H1 (cell line): ENCODE results near the gene ZCRB1. TPM values are rescaled to one million over a fixed set of nuclear protein-coding genes. Genes with fewer than 3 reads are reported as not detected.

ENCODE experiments used
- CTCF ChIA-PET: fragments of 300-600 bp; sonication (Branson Sonifier 250); formaldehyde crosslinking; loops from one replicate; lab custom pipeline; 2021; ENCODE audit not compliant: partially characterized antibody; lab: Charles Lee
- POLR2A ChIA-PET: fragments of 300-600 bp; sonication (Branson Sonifier 250); formaldehyde crosslinking; loops from one replicate; lab custom pipeline; 2021; ENCODE audit warnings: inconsistent platforms; ENCODE audit not compliant: partially characterized antibody; lab: Charles Lee
- DNase-seq, 2 experiments: peaks; one replicate each; pipeline versions ENCODE4 v3.0.0 to v3.0.0-alpha.2; 2010 to 2022; ENCODE audit warnings: low spot score in 2 of 2, low read depth in 1 of 2, mixed read lengths in 1 of 2
- FAIRE-seq: peaks from 2 replicates; lab custom pipeline; 2011; peaks lifted over from hg19 to GRCh38; lab: Jason Lieb, UNC
- H2AFZ ChIP-seq: 2 replicates; pipeline ENCODE4 v1.8.1; 2012; ENCODE audit warnings: low read length, inconsistent platforms
- H2AK5ac ChIP-seq: 2 replicates; pipeline ENCODE4 v1.6.1; 2013; ENCODE audit warnings: low read depth, low read length
- H2BK120ac ChIP-seq: replicated peaks from 2 replicates; pipeline ENCODE3; 2013; ENCODE audit warnings: low read depth, low read length, inconsistent platforms
- H2BK12ac ChIP-seq: 2 replicates; pipeline ENCODE4 v1.6.1; 2013; ENCODE audit warnings: low read depth, low read length
- H2BK15ac ChIP-seq: 2 replicates; pipeline ENCODE4 v1.6.1; 2013; ENCODE audit warnings: low read length
- H2BK20ac ChIP-seq: 2 replicates; pipeline ENCODE4 v1.6.1; 2013; ENCODE audit warnings: low read length
- H2BK5ac ChIP-seq: 2 replicates; pipeline ENCODE4 v1.6.1; 2013; ENCODE audit warnings: low read depth, low read length
- H3K14ac ChIP-seq: 2 replicates; pipeline ENCODE4 v1.6.1; 2013; ENCODE audit warnings: inconsistent platforms; ENCODE audit not compliant: insufficient read length
- H3K18ac ChIP-seq: 2 replicates; pipeline ENCODE4 v1.6.1; 2013; ENCODE audit warnings: low read length; ENCODE audit errors: extremely low read depth
- H3K23ac ChIP-seq: 2 replicates; pipeline ENCODE4 v1.6.1; 2013; ENCODE audit warnings: inconsistent platforms; ENCODE audit not compliant: insufficient read length
- H3K23me2 ChIP-seq: 2 replicates; pipeline ENCODE4 v1.6.1; 2013; ENCODE audit warnings: low read depth, low read length
- H3K27ac ChIP-seq: 2 replicates; pipeline ENCODE4 v1.6.1; 2011; ENCODE audit warnings: low read depth, low read length, inconsistent platforms
- H3K27me3 ChIP-seq, 4 experiments: replicated peaks in 1 of 4; 1 replicate in 1 of 4; 2 replicates in 3 of 4; pipeline versions ENCODE4 v1.6.1 to v1.8.1; 2011 to 2013; ENCODE audit warnings: low read length in 3 of 4, mild to moderate bottlenecking in 3 of 4, inconsistent platforms in 2 of 4, mixed read lengths in 2 of 4, moderate library complexity in 1 of 4; ENCODE audit not compliant: control insufficient read depth in 3 of 4, insufficient read depth in 3 of 4; ENCODE audit errors: extremely low read depth in 1 of 4
- H3K36me3 ChIP-seq, 4 experiments: 2 replicates each; pipeline versions ENCODE4 v1.6.1 to v1.8.1; 2011 to 2013; ENCODE audit warnings: mild to moderate bottlenecking in 4 of 4, low read length in 3 of 4, moderate library complexity in 2 of 4, control low read depth in 1 of 4, inconsistent platforms in 1 of 4; ENCODE audit not compliant: insufficient read depth in 4 of 4, control insufficient read depth in 2 of 4
- H3K4ac ChIP-seq: replicated peaks from 2 replicates; pipeline ENCODE3; 2013; ENCODE audit warnings: low read length, low read depth, mixed read lengths, inconsistent platforms; ENCODE audit not compliant: insufficient read length
- H3K4me1 ChIP-seq, 4 experiments: replicated peaks in 1 of 4; 1 replicate in 1 of 4; 2 replicates in 3 of 4; pipeline versions ENCODE4 v1.6.1 to v1.8.1; 2011 to 2013; ENCODE audit warnings: low read length in 3 of 4, inconsistent platforms in 2 of 4, mixed read lengths in 1 of 4; ENCODE audit not compliant: insufficient read depth in 4 of 4, control insufficient read depth in 3 of 4
- H3K4me2 ChIP-seq, 2 experiments: 2 replicates each; pipeline versions ENCODE4 v1.6.1 to v1.8.1; 2011 to 2013; ENCODE audit warnings: low read depth in 2 of 2, low read length in 2 of 2, control low read depth in 1 of 2, inconsistent platforms in 1 of 2, mild to moderate bottlenecking in 1 of 2; ENCODE audit not compliant: insufficient read depth in 1 of 2
- H3K4me3 ChIP-seq, 4 experiments: fragments of 200-600, 300-600 bp in 1 of 4; sonication (generic), shearing (Covaris generic), sonication (Bioruptor Twin) in 1 of 4; 2 replicates each; pipeline versions ENCODE4 v1.5.1 to v1.8.1; 2011 to 2016; ENCODE audit warnings: low read length in 4 of 4, low read depth in 3 of 4, control low read depth in 2 of 4, inconsistent platforms in 2 of 4, mild to moderate bottlenecking in 2 of 4, mixed read lengths in 1 of 4, moderate library complexity in 1 of 4; ENCODE audit not compliant: insufficient read depth in 2 of 4; ENCODE audit errors: extremely low read depth in 1 of 4
- H3K56ac ChIP-seq: replicated peaks from 2 replicates; pipeline ENCODE3; 2013; ENCODE audit warnings: low read depth, mild to moderate bottlenecking, mixed read lengths, low read length, inconsistent platforms; ENCODE audit not compliant: insufficient read length
- H3K79me1 ChIP-seq: 2 replicates; pipeline ENCODE4 v1.6.1; 2013; ENCODE audit warnings: low read depth, low read length, control low read depth
- H3K79me2 ChIP-seq, 2 experiments: 2 replicates each; pipeline versions ENCODE4 v1.6.1 to v1.8.1; 2012 to 2013; ENCODE audit warnings: low read length in 2 of 2, mild to moderate bottlenecking in 2 of 2, inconsistent platforms in 1 of 2; ENCODE audit not compliant: insufficient read depth in 2 of 2, control insufficient read depth in 1 of 2
- H3K9ac ChIP-seq, 4 experiments: replicated peaks in 1 of 4; 1 replicate in 1 of 4; 2 replicates in 3 of 4; pipeline versions ENCODE4 v1.6.1 to v1.8.1; 2011 to 2013; ENCODE audit warnings: low read depth in 3 of 4, low read length in 3 of 4, control low read depth in 2 of 4, mild to moderate bottlenecking in 2 of 4, moderate library complexity in 2 of 4, inconsistent platforms in 1 of 4; ENCODE audit errors: extremely low read depth in 1 of 4
- H3K9me3 ChIP-seq, 2 experiments: 2 replicates each; pipeline versions ENCODE4 v1.6.1 to v1.8.1; 2012 to 2013; ENCODE audit warnings: mild to moderate bottlenecking in 2 of 2, moderate library complexity in 2 of 2, control low read depth in 1 of 2, inconsistent platforms in 1 of 2, low read depth in 1 of 2, low read length in 1 of 2, mixed read lengths in 1 of 2; ENCODE audit not compliant: insufficient read depth in 2 of 2
- H4K20me1 ChIP-seq, 2 experiments: replicated peaks in 1 of 2; 2 replicates each; pipeline versions ENCODE3 to v1.8.1; 2011 to 2013; ENCODE audit warnings: inconsistent platforms in 2 of 2, low read length in 2 of 2, mild to moderate bottlenecking in 1 of 2; ENCODE audit not compliant: insufficient read depth in 2 of 2, control insufficient read depth in 1 of 2
- H4K5ac ChIP-seq: 2 replicates; pipeline ENCODE4 v1.6.1; 2013; ENCODE audit warnings: low read length, low read depth, mixed read lengths, inconsistent platforms; ENCODE audit not compliant: insufficient read length
- H4K8ac ChIP-seq: 2 replicates; pipeline ENCODE4 v1.8.0; 2013; ENCODE audit warnings: mild to moderate bottlenecking, moderate library complexity, low read length, inconsistent platforms; ENCODE audit not compliant: insufficient read depth; ENCODE audit errors: extremely low read depth
- H4K91ac ChIP-seq: replicated peaks from 2 replicates; pipeline ENCODE3; 2013; ENCODE audit warnings: low read length, mixed read lengths, inconsistent platforms; ENCODE audit not compliant: insufficient read length
- MAFK ChIP-seq: IDR thresholded peaks from 2 replicates; pipeline ENCODE4 v1.6.1; 2012; ENCODE audit warnings: low read depth, mild to moderate bottlenecking, improper control_type of control experiment, low read length
- WGBS, 2 experiments: shearing (Covaris generic) in 1 of 2; methylation state at CpG; one replicate each; pipeline versions ENCODE4 v1.1.6 to v1.1.7; 2013 to 2015; ENCODE audit warnings: low lambda C conversion rate in 2 of 2, mixed read lengths in 2 of 2, inconsistent platforms in 1 of 2, low coverage in 1 of 2, missing lambda C conversion rate in 1 of 2; ENCODE audit not compliant: insufficient replicate concordance in 2 of 2, insufficient coverage in 1 of 2, insufficient read length in 1 of 2; ENCODE audit errors: extremely low coverage in 1 of 2, missing lambda C conversion rate in 1 of 2; 5-methylcytosine and 5-hydroxymethylcytosine counted together
- polyA plus RNA-seq, 7 experiments: library from polyadenylated mRNA; depleted of rRNA in 3 of 7; stranded (reverse) in 5 of 7; unstranded in 2 of 7; fragments of >200 nt in 5 of 7; fragments of 200-250 nt in 2 of 7; gene quantifications; 1 replicate in 5 of 7; 2 replicates in 1 of 7; 4 replicates in 1 of 7; pipeline versions ENCODE4 v1.2.1 to v1.2.3, GENCODE V29; 2011 to 2013; ENCODE audit warnings: missing spikeins in 2 of 7, mixed read lengths in 2 of 7
- total RNA-seq: library from RNA; stranded (reverse); fragmentation: NEBNext Ultra II Directional; extraction: Animal tissue kit (Norgen Biotek cat#: 25700); gene quantifications from 2 replicates; pipeline ENCODE4 v1.2.1, GENCODE V29; 2021

The ZCRB1 gene
- total and polyA plus RNA-seq, 2 of the 8 experiments (the other 6 are each of a cell fraction or from before 2014, with no cell fraction given), result 22.0 to 52.5 TPM

DNA sequence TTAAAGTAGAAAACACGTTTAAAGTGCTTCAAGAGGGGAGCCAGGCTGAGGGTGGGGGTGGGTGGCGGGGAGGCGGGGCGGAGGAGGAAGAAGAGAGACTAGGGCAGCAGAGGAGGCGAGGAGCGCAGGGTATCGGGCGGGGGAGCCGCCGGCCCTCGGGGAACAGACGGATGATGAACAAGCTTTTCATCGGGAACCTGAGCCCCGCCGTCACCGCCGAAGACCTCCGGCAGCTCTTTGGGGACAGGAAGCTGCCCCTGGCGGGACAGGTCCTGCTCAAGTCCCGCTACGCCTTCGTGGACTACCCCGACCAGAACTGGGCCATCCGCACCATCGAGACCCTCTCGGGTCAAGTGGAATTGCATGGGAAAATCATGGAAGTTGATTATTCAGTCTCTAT lies 39.2 kb downstream of the ZCRB1 start:
- H2BK5ac ChIP-seq, result no peak overlapping the region
- 84% methylated on average over 15 of the region's 26 CpGs; no CpG with 5 or more reads in 1 of the 2 experiments for WGBS, 2 experiments
- no peak overlapping the region for H3K4me3 ChIP-seq
- H4K8ac ChIP-seq, result no peak overlapping the region
- H3K23me2 ChIP-seq, result no peaks in the 10 kb centered on the region
- CTCF ChIA-PET, result interaction anchor here (1.2 kb wide), 1 partner anchor 20 kb away, joined by 3 read pairs; no protein-coding TSS in a partner anchor
- no peak overlapping the region for H2BK20ac ChIP-seq
- no peak overlapping the region for H2AFZ ChIP-seq
- H3K23ac ChIP-seq, result no peak overlapping the region
- H3K27ac ChIP-seq, result no peak overlapping the region
- H2AK5ac ChIP-seq, result no peak overlapping the region
- no peaks in the 10 kb centered on the region for H3K36me3 ChIP-seq
- no peak overlapping the region for H3K18ac ChIP-seq
- no peak overlapping the region for H3K56ac ChIP-seq
- H4K5ac ChIP-seq, result no peak overlapping the region
- no peak overlapping the region for H2BK120ac ChIP-seq
- no peaks in the 10 kb centered on the region for H3K79me2 ChIP-seq
- no peaks in the 10 kb centered on the region for H3K79me1 ChIP-seq
- H3K4me1 ChIP-seq, result no peaks in the 10 kb centered on the region
- H4K91ac ChIP-seq, result no peak overlapping the region
- POLR2A ChIA-PET, result no interaction called here
- no peak for DNase-seq
- no peak overlapping the region for H2BK15ac ChIP-seq
- H4K20me1 ChIP-seq, result no peaks in the 10 kb centered on the region
- no peak overlapping the region for H3K4ac ChIP-seq
- H3K14ac ChIP-seq, result no peak overlapping the region
- H3K9ac ChIP-seq, result no peak overlapping the region
- FAIRE-seq, result no peak
- H3K9me3 ChIP-seq, result no peaks in the 10 kb centered on the region
- no peak overlapping the region for H2BK12ac ChIP-seq
- H3K4me2 ChIP-seq, result no peak overlapping the region
- H3K27me3 ChIP-seq, result no peaks in the 10 kb centered on the region
- no peak for TF ChIP-seq MAFK
